ENCODE results near the gene OSTM1. TPM values are rescaled to one million over a fixed set of nuclear protein-coding genes. Genes with fewer than 3 reads are reported as not detected.

OSTM1 gene
- total and polyA plus RNA-seq, 2 of the 8 experiments (the other 6 are each of a cell fraction or from before 2014, with no cell fraction given) = 17.7 to 26.1 TPM

DNA sequence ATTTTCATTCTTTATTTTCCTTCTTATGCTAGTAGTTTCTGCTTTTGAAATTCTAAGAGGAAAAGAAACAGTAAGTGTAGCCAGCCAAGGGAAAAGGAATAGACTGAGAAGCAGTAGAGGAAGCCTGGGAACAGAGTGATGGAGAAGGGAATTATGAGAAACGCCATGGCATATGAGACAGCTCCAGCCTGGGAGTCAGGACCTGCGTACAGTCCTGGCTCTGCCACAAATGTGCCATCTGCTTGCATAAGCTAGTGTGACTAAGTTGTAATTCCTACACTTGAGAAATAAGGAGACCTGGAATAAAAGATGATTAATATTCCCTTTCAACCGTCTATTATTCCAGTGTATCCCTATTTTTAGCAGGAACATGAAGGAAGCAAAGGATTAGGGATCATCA is 47.5 kb downstream of the OSTM1 start:
- Histone ChIP-seq H3K79me2 (ENCODE audit: control insufficient read depth in 1 of 2, insufficient read depth in 2 of 2, low read length in 2 of 2) (no peaks in the 10 kb centered on the region), H3K9ac (replicated peaks in 1 of 4; ENCODE audit: extremely low read depth in 1 of 4, low read depth in 3 of 4, low read length in 3 of 4) (no peak overlapping the region), H3K14ac (ENCODE audit: insufficient read length) (no peak overlapping the region), H2BK20ac (ENCODE audit: low read length) (no peak overlapping the region), H3K18ac (ENCODE audit: extremely low read depth, low read length) (no peak overlapping the region), H3K23me2 (ENCODE audit: low read depth, low read length) (no peaks in the 10 kb centered on the region), H3K4ac (replicated peaks; ENCODE audit: insufficient read length, low read depth, low read length) (no peak overlapping the region), H3K27me3 (replicated peaks in 1 of 4; ENCODE audit: control insufficient read depth in 3 of 4, extremely low read depth in 1 of 4, insufficient read depth in 3 of 4, low read length in 3 of 4) (no peaks in the 10 kb centered on the region), H2BK120ac (replicated peaks; ENCODE audit: low read depth, low read length) (no peak overlapping the region), H3K9me3 (ENCODE audit: insufficient read depth in 2 of 2, low read depth in 1 of 2, low read length in 1 of 2) (no peaks in the 10 kb centered on the region), H3K27ac (ENCODE audit: low read depth, low read length) (no peak overlapping the region), H2BK5ac (ENCODE audit: low read depth, low read length) (no peak overlapping the region), H2BK12ac (ENCODE audit: low read depth, low read length) (no peak overlapping the region; the same call in 1 of the 2 replicates), H2BK15ac (ENCODE audit: low read length) (no peak overlapping the region), H3K23ac (ENCODE audit: insufficient read length) (no peak overlapping the region), H2AK5ac (ENCODE audit: low read depth, low read length) (no peak overlapping the region), H3K4me3 (ENCODE audit: extremely low read depth in 1 of 4, insufficient read depth in 2 of 4, low read depth in 3 of 4, low read length in 4 of 4) (no peak overlapping the region), H4K91ac (replicated peaks; ENCODE audit: insufficient read length, low read length) (no peak overlapping the region), H3K79me1 (ENCODE audit: low read depth, low read length) (no peaks in the 10 kb centered on the region), H4K20me1 (replicated peaks in 1 of 2; ENCODE audit: control insufficient read depth in 1 of 2, insufficient read depth in 2 of 2, low read length in 2 of 2) (no peaks in the 10 kb centered on the region), H4K5ac (ENCODE audit: insufficient read length, low read depth, low read length) (no peak overlapping the region), H3K4me1 (replicated peaks in 1 of 4; ENCODE audit: control insufficient read depth in 3 of 4, insufficient read depth in 4 of 4, low read length in 3 of 4) (no peaks in the 10 kb centered on the region), H3K56ac (replicated peaks; ENCODE audit: insufficient read length, low read depth, low read length) (no peak overlapping the region), H4K8ac (ENCODE audit: extremely low read depth, insufficient read depth, low read length) (no peak overlapping the region), H2AFZ (ENCODE audit: low read length) (no peak overlapping the region), H3K4me2 (ENCODE audit: insufficient read depth in 1 of 2, low read depth in 2 of 2, low read length in 2 of 2) (no peak overlapping the region), H3K36me3 (ENCODE audit: control insufficient read depth in 2 of 4, insufficient read depth in 4 of 4, low read length in 3 of 4) (no peaks in the 10 kb centered on the region)
- CTCF ChIA-PET (ENCODE audit: partially characterized antibody) = interaction anchor here (1.1 to 4.5 kb wide), 5 partner anchors 9 to 47 kb away, joined by 3 to 22 read pairs (median 5); no protein-coding TSS in a partner anchor
- DNase-seq (ENCODE audit: low read depth in 1 of 2, low spot score in 2 of 2) (no peak), FAIRE-seq (no peak)
- WGBS, 2 experiments (ENCODE audit: extremely low coverage in 1 of 2, insufficient coverage in 1 of 2, insufficient read length in 1 of 2, insufficient replicate concordance in 2 of 2, low coverage in 1 of 2, low lambda C conversion rate in 2 of 2, missing lambda C conversion rate in 1 of 2) = 82% methylated on average over 3 of the region's 3 CpGs; no CpG with 5 or more reads in 1 of the 2 experiments
- POLR2A ChIA-PET (ENCODE audit: partially characterized antibody) = interaction anchor here (0.7 to 1.8 kb wide), 3 partner anchors 9 to 37 kb away, joined by 3 to 4 read pairs (median 3); no protein-coding TSS in a partner anchor
- no peak for TF ChIP-seq POU5F1 (IDR thresholded peaks at IDR 0.05; ENCODE audit: low read depth, low read length)
- no peak for TF ChIP-seq GABPA (IDR thresholded peaks at IDR 0.05; ENCODE audit: borderline replicate concordance, insufficient read depth, low read length)
- no peak for TF ChIP-seq TEAD4 (IDR thresholded peaks at IDR 0.05; ENCODE audit: low read depth, low read length)
- no peak for TF ChIP-seq CEBPB (IDR thresholded peaks at IDR 0.05; ENCODE audit: low read depth, low read length)
- TF ChIP-seq HDAC2 (IDR thresholded peaks at IDR 0.05; ENCODE audit: borderline replicate concordance in 1 of 2, low read depth in 2 of 2, low read length in 2 of 2) = no peak
- no peak for TF ChIP-seq RBBP5 (IDR thresholded peaks at IDR 0.05; ENCODE audit: borderline replicate concordance, low read depth, low read length)
- TF ChIP-seq KDM4A (IDR thresholded peaks at IDR 0.05; ENCODE audit: low read depth, low read length, severe bottlenecking) = no peak
- TF ChIP-seq NRF1 (IDR thresholded peaks at IDR 0.05; ENCODE audit: low read depth, low read length) = no peak
- no peak for TF ChIP-seq JUN (IDR thresholded peaks at IDR 0.05; ENCODE audit: low read depth, low read length)
- no peak for TF ChIP-seq SIX5 (IDR thresholded peaks at IDR 0.05; ENCODE audit: low read depth, low read length)
- TF ChIP-seq KDM1A (IDR thresholded peaks at IDR 0.05; ENCODE audit: borderline replicate concordance, low read length) = no peak
- TF ChIP-seq JUND (IDR thresholded peaks at IDR 0.05; ENCODE audit: low read length) = no peak
- no peak for TF ChIP-seq EZH2 (IDR thresholded peaks at IDR 0.05; ENCODE audit: low read depth, low read length, severe bottlenecking)
- no peak for TF ChIP-seq POLR2A (IDR thresholded peaks at IDR 0.05; ENCODE audit: control extremely low read depth in 1 of 2, low read depth in 2 of 2, low read length in 2 of 2)
- TF ChIP-seq, protein P1, sequence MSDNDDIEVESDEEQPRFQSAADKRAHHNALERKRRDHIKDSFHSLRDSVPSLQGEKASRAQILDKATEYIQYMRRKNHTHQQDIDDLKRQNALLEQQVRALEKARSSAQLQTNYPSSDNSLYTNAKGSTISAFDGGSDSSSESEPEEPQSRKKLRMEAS (IDR thresholded peaks at IDR 0.05) = no peak
